Measurements from ENCODE around the gene GRB10.

GRB10 gene

DNA sequence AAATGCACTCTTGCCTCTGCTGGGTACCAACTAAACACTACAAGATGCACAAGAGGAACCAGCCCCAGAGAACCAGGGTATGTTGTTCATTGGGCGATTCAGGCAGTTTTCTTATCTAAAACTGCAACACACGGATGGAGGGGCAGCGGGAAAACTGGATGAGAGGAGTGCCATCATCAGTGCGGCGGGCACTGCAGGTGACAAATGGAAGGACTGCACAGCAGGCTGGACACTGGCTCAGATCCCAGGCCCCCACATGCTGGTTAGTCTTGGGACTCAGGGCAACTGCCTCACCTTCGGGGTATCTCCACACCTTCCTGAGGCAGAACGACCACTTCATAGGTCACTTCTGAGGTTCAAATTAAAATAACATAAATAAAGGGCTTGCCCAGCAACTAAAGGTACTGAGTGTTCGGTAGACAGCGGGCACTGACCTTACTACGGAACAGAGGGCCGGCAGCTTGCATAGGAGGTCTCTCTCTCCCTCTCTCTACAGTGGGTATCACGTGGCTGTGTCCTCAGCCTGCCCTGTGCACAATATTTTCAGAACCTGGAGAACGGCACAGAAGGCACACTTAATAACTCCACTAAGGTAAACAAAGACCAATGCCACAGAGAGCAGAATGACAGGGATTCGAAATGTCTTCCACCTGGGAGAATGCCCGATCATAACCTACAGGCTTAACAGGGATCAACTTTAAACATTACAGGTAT lies 72.1 kb downstream of the GRB10 start:
- no peak overlapping the region for H3K9ac ChIP-seq (ENCODE audit: low read length)
- no peaks in the 10 kb centered on the region for H3K79me2 ChIP-seq (ENCODE audit: low read length)
- H3K27ac ChIP-seq (ENCODE audit: low read length), result no peak overlapping the region
- no peaks in the 10 kb centered on the region for H3K9me3 ChIP-seq (ENCODE audit: insufficient read depth, low read length)
- no peaks in the 10 kb centered on the region for H3K36me3 ChIP-seq (replicated peaks; ENCODE audit: low read depth, low read length)
- H3K4me3 ChIP-seq (ENCODE audit: low read length), result no peak overlapping the region
- H2AFZ ChIP-seq (ENCODE audit: low read depth, low read length), result no peak overlapping the region
- H3K4me1 ChIP-seq (ENCODE audit: low read length), result no peaks in the 10 kb centered on the region
- no peak overlapping the region for H3K4me2 ChIP-seq (ENCODE audit: low read length)
- H3K27me3 ChIP-seq (ENCODE audit: low read depth, low read length), result peaks cover 24% of the 10 kb centered on the region
- TF ChIP-seq EZH2phosphoT487 (IDR thresholded peaks at IDR 0.05; ENCODE audit: low read depth), result no peak
- TF ChIP-seq, protein P1, sequence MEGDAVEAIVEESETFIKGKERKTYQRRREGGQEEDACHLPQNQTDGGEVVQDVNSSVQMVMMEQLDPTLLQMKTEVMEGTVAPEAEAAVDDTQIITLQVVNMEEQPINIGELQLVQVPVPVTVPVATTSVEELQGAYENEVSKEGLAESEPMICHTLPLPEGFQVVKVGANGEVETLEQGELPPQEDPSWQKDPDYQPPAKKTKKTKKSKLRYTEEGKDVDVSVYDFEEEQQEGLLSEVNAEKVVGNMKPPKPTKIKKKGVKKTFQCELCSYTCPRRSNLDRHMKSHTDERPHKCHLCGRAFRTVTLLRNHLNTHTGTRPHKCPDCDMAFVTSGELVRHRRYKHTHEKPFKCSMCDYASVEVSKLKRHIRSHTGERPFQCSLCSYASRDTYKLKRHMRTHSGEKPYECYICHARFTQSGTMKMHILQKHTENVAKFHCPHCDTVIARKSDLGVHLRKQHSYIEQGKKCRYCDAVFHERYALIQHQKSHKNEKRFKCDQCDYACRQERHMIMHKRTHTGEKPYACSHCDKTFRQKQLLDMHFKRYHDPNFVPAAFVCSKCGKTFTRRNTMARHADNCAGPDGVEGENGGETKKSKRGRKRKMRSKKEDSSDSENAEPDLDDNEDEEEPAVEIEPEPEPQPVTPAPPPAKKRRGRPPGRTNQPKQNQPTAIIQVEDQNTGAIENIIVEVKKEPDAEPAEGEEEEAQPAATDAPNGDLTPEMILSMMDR (IDR thresholded peaks at IDR 0.05; ENCODE audit: low read depth, low read length), result no peak
- H4K20me1 ChIP-seq (ENCODE audit: insufficient read depth, low read length), result no peaks in the 10 kb centered on the region

DNA sequence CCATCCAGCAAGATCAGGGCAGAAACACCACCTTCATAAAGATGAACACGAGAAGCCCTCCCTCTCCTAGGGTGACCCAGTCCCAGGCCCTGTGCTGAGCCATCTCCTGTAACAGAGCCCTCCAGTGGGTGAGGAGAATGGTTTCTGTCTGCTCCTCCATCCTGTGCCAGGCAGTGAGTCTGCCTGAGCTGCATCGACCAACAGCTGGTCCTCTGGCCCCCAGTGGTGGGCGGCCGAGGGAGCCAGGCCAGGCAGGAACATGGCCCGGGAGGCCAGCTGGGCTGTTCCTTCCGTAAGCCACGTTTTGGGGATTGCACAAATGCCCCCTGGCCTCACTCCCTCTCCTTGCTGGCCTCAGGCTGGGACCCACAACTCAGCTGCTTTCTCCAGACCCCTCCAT lies 73.5 kb downstream of the GRB10 start:
- H4K20me1 ChIP-seq (ENCODE audit: insufficient read depth, low read length), result no peaks in the 10 kb centered on the region
- no peak overlapping the region for H3K4me2 ChIP-seq (ENCODE audit: low read length)
- H3K36me3 ChIP-seq (replicated peaks; ENCODE audit: low read depth, low read length), result no peaks in the 10 kb centered on the region
- H3K27me3 ChIP-seq (ENCODE audit: low read depth, low read length), result peaks cover 32% of the 10 kb centered on the region
- H3K4me1 ChIP-seq (ENCODE audit: low read length), result no peaks in the 10 kb centered on the region
- no peak overlapping the region for H2AFZ ChIP-seq (ENCODE audit: low read depth, low read length)
- no peak overlapping the region for H3K27ac ChIP-seq (ENCODE audit: low read length)
- no peaks in the 10 kb centered on the region for H3K79me2 ChIP-seq (ENCODE audit: low read length)
- H3K4me3 ChIP-seq (ENCODE audit: low read length), result no peak overlapping the region
- no peaks in the 10 kb centered on the region for H3K9me3 ChIP-seq (ENCODE audit: insufficient read depth, low read length)
- no peak overlapping the region for H3K9ac ChIP-seq (ENCODE audit: low read length)
- TF ChIP-seq, protein P1 (IDR thresholded peaks at IDR 0.05; ENCODE audit: low read depth, low read length), result no peak
- no peak for TF ChIP-seq EZH2phosphoT487 (IDR thresholded peaks at IDR 0.05; ENCODE audit: low read depth)

DNA sequence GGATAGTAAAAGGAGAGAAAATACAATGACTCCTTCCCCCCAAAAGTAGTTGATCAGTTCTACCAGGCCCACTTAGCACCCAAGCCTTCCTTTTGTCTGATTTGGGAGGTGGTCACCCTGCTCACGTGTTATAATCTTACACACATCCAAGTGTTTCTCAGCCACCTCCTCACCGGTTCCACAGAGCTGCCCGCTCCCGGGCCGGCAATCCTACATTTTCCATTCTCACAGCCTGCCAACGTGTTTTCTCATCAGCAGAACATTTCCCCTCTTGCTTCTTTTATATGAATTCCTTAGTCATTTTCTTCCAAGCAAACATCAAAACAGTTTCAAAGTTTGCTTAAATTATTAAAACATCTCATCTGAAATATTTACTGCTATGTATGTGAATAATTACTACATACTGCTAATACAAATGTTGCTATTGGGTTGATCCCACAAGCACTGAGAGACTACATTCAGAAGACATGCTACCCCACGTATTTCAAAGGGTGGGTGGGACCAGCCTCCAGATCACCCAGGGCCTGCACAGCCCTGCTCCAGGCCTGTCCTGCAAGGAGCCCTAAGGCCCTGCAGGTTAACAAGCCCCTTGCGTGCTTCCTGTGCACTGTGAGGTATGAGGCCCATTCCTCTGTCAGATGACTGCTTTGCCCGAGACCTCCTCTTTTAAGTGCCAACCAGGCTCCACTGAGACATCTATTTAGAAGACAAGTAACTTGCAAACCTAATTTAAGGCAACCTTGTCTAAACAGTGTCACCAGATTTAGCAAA lies 75.3 kb downstream of the GRB10 start:
- Histone ChIP-seq H4K20me1 (ENCODE audit: insufficient read depth, low read length) (no peaks in the 10 kb centered on the region), H3K4me2 (ENCODE audit: low read length) (no peak overlapping the region), H3K4me1 (ENCODE audit: low read length) (no peaks in the 10 kb centered on the region), H3K36me3 (replicated peaks; ENCODE audit: low read depth, low read length) (no peaks in the 10 kb centered on the region), H3K27me3 (ENCODE audit: low read depth, low read length) (peaks cover 38% of the 10 kb centered on the region), H3K9ac (ENCODE audit: low read length) (no peak overlapping the region), H3K79me2 (ENCODE audit: low read length) (no peaks in the 10 kb centered on the region), H3K4me3 (ENCODE audit: low read length) (no peak overlapping the region), H2AFZ (ENCODE audit: low read depth, low read length) (no peak overlapping the region), H3K27ac (ENCODE audit: low read length) (no peak overlapping the region), H3K9me3 (ENCODE audit: insufficient read depth, low read length) (no peaks in the 10 kb centered on the region)
- no peak for TF ChIP-seq EZH2phosphoT487 (IDR thresholded peaks at IDR 0.05; ENCODE audit: low read depth)
- TF ChIP-seq, protein P1 (IDR thresholded peaks at IDR 0.05; ENCODE audit: low read depth, low read length), result no peak

DNA sequence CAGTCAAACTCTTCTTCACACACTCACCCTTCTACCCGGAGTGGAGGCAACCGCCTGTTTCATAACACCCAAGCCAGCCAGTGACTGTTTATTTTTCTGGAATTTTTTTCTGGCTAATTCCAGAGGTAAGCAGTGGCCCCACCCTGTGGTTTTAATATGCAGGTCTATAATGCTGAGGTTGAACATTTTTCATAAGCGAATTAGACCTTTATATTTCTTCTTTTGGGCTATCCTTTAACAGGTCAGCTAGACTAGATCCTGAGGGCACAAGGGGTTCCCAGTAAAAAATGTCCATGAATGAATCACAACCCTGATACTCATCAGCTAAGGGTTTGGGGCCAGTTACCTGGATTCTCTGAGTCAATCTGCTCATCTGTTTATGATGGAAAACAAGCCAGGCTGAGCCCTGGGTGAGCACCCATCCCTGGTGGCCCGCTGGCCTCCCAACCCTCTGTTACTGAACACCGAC lies 76.2 kb downstream of the GRB10 start:
- Histone ChIP-seq H3K27ac (ENCODE audit: low read length) (no peak overlapping the region), H4K20me1 (ENCODE audit: insufficient read depth, low read length) (no peaks in the 10 kb centered on the region)

More for the DNA sequence above, 76.2 kb downstream of the GRB10 start:
- H2AFZ ChIP-seq (ENCODE audit: low read depth, low read length), result no peak overlapping the region
- no peaks in the 10 kb centered on the region for H3K9me3 ChIP-seq (ENCODE audit: insufficient read depth, low read length)
- no peak overlapping the region for H3K9ac ChIP-seq (ENCODE audit: low read length)
- H3K4me2 ChIP-seq (ENCODE audit: low read length), result no peak overlapping the region
- TF ChIP-seq EZH2phosphoT487 (IDR thresholded peaks at IDR 0.05; ENCODE audit: low read depth), result no peak
- TF ChIP-seq, protein P1 (IDR thresholded peaks at IDR 0.05; ENCODE audit: low read depth, low read length), result no peak
- H3K27me3 ChIP-seq (ENCODE audit: low read depth, low read length), result peaks cover 38% of the 10 kb centered on the region
- no peak overlapping the region for H3K4me3 ChIP-seq (ENCODE audit: low read length)
- H3K36me3 ChIP-seq (replicated peaks; ENCODE audit: low read depth, low read length), result no peaks in the 10 kb centered on the region
- H3K4me1 ChIP-seq (ENCODE audit: low read length), result no peaks in the 10 kb centered on the region
- H3K79me2 ChIP-seq (ENCODE audit: low read length), result no peaks in the 10 kb centered on the region
